HepG2 (cell line): ENCODE results near the gene KIF6. TPM values are rescaled to one million over a fixed set of nuclear protein-coding genes. Genes with fewer than 3 reads are reported as not detected.

Experiments
- HDAC6 ChIP-seq: fragments of 200-600 bp; sonication (generic); IDR thresholded peaks from 2 replicates; pipeline ENCODE4 v1.7.0; 2017; ENCODE audit warnings: mild to moderate bottlenecking, antibody characterized with exemption, low read length, low read depth
- RERE ChIP-seq: IDR thresholded peaks from 2 replicates; pipeline ENCODE4 v1.6.1; 2016; ENCODE audit warnings: low read depth, missing genetic modification reagents, missing compliant biosample characterization
- TRIM22 ChIP-seq: fragments of 450-650 bp; IDR thresholded peaks from 2 replicates; pipeline ENCODE4 v1.6.1; 2017
- ZNF30 ChIP-seq: sonication (generic); formaldehyde crosslinking; IDR thresholded peaks from 2 replicates; pipeline ENCODE4 v1.5.0; 2020; ENCODE audit warnings: mild to moderate bottlenecking, missing genetic modification reagents
- polyA plus RNA-seq, 8 experiments: library from polyadenylated mRNA; depleted of rRNA in 3 of 8; stranded (reverse) in 7 of 8; unstranded in 1 of 8; fragments of >200 nt; fragmentation: Illumina TruSeq in 4 of 8; extraction: Trizol in 4 of 8; gene quantifications; 2 replicates each; pipeline versions ENCODE4 v1.2.1 to v1.2.3, GENCODE V29; 2011 to 2016; ENCODE audit warnings: low read depth in 4 of 8, missing spikeins in 1 of 8, mixed read lengths in 1 of 8; ENCODE audit not compliant: insufficient read depth in 1 of 8
- total RNA-seq, 5 experiments: library from RNA; depleted of rRNA; stranded (reverse); fragments of >200 nt; fragmentation: Illumina TruSeq; extraction: Trizol; gene quantifications; 2 replicates each; pipeline ENCODE4 v1.2.3, GENCODE V29; 2016; ENCODE audit warnings: low read depth in 1 of 5

The KIF6 gene
- total and polyA plus RNA-seq, 2 of the 13 experiments (the other 11 are each of a cell fraction or from before 2014, with no cell fraction given) = 0.04 to 0.27 TPM

- TF ChIP-seq TRIM22 (no peak), ZNF30 (CRISPR knock-in tag) (no peak), RERE (CRISPR knock-in tag) (no peak), HDAC6 (no peak)
Measured at GRCh38 chr6:39378175-39378959, 346.8 kb downstream of the KIF6 start (continued).
